Hypothalamus (tissue), 51 donors: ENCODE measurements around the gene HDAC5.

ENCODE experiments used
- DNase-seq, 51 donors: peaks; one replicate each; lab custom pipeline; 2025; lab: John Stamatoyannopoulos, UW

The HDAC5 gene

GRCh38 chr17:44093231-44093900, 30.1 kb downstream of the HDAC5 start:
- no peak for DNase-seq

GRCh38 chr17:44092051-44092450, 31.4 kb downstream of the HDAC5 start:
- DNase-seq: no peak

DNA sequence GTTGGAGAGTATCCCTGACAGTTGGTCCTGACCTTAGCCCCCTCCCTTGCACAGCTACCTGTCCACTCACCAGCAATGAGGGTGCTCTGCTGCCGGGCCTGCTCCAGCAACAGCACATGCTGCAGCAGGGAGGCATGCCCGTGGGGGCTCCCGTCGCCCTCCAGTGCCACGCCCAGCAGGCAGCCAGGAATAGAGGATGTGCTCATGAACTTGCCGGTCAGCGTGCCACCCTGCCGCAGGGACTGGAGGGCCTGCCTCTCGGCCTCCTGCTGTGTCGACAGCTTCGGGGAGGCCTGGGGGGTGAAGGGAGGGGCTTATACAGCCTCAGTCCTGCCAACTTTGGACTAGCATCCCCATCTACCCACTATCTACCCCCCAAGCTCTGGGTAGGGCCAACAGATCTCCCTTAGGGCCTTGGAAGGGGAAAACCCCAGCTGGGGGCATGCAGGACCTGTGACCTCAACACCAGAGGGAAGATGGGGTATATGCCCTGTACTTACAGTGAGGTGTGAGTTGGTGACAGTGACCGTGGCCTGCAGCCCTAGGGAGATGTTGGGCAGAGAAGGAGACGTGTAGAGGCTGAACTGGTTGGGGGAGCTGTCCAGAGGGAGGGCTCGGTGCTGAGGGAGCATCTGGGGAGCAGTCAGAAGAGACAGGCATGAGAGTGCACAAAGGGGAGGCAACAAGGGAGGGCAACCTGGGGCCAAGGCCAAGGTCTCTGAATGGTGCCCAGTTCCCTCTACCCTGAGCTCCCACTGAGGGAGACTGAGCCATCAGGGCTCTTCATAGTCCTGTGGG, 32.0 kb downstream of the HDAC5 start:
- no peak for DNase-seq

DNA sequence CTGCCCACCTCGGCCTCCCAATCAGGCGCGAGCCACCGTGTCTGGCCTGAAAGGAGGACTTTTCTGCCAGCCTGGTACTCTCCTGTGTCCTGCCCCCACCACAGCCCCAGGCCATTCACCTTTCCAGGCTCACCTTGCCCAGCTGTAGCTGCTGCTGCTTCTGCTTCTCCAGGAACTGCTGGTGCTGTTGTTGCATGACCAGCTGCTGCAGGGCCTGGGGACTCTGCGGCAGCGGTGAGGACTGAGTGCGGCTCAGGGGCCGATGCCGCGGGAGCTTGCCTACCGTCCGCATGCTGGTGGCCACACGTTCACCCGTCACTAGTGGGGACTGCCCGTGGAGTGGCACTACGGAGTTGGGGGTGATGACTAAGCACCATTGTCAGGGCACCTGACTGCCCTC, 35.2 kb downstream of the HDAC5 start:
- DNase-seq: no peak

- no peak for DNase-seq
Measured at GRCh38 chr17:44087319-44087718, 36.1 kb downstream of the HDAC5 start.

DNA sequence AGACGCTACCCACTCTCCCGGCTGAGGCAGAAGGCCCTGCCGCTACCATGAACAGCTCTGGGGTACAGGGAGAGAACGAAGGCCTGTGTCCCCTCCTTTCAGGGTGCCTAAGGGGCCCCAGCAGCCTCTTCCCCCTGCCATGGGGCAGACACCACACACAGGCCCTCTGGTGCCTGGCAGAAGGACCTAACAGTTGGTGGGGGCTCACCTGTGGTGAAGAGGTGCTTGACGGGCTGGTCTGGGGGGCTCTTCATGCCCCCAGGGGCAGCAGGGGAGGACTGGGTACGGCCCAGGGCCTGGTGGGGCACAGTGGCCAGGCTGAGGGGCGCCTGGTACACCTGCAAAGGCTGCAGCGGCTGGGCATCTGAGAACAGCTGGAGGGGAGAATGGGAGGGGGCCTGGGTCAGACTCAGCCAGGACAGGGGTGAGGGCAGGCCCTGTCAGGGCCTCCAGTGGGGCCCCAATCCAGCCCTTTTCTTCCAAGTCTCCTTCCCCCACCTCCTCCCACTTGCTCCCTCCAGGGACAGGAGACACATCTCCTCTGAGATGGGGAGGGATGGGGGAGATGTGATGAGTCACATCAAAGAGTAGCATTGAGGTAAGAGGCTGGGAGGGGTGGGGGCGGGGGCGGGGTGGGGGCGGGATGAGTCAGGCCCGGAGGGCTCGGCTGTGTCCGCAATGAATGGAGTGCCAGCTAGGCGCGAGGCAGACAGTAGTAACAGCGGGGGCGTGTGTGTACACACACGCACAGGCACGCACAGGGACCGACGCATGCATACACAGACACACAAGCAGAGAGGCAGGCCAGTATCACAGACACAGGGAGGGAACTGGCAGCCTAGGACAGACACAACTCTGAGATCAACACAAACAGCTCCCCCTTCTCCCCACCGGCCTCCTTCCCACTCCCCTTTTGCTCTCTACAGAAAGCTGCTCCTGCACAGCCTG, 36.8 kb downstream of the HDAC5 start:
- DNase-seq: peak in 22 of 51 donors; percentile 3 to 85 (median 36)

DNA sequence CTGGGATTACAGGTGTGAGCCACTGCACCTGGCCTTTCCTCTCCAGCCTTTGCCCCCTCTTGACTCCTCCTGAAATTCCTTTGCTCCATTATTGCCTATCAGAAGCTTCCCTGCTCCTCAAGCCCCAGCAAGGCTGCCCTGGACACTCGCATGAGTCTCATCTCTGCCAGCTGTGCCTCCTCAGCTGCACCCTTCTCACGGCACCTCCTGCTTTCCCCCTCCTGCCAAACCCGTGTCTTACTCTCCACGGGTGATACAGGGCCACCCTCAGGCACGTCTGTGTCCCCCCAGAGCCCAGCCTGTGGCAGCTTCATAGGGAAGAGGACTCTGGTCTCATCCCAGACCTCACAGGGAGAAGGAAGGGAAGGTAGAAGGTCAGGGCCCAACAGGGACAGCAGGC, 37.5 kb downstream of the HDAC5 start:
- no peak for DNase-seq

GRCh38 chr17:44084921-44085320, 38.5 kb downstream of the HDAC5 start:
- no peak for DNase-seq

DNA sequence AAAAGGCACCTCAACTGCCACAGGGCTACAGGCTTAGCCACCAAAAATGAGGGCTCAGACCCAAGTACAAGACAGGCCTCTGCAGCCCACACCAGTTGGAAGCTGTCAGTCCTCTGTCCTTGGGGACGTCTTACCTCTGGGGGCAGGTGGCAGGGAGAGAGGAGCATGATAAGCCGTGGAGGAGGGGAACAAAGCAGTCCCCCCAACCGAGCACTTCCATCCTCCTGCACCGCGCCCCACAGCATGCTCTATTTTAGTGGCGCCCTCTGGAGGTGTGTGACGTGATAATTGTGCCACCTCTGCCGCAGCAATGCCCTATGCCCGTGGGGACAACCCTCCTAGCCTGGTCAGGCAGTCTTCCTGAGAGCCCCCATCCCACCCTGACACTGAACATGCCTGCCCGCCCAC, 39.3 kb downstream of the HDAC5 start:
- DNase-seq: no peak

GRCh38 chr17:44083250-44083849, 40.1 kb downstream of the HDAC5 start:
- DNase-seq: no peak

DNA sequence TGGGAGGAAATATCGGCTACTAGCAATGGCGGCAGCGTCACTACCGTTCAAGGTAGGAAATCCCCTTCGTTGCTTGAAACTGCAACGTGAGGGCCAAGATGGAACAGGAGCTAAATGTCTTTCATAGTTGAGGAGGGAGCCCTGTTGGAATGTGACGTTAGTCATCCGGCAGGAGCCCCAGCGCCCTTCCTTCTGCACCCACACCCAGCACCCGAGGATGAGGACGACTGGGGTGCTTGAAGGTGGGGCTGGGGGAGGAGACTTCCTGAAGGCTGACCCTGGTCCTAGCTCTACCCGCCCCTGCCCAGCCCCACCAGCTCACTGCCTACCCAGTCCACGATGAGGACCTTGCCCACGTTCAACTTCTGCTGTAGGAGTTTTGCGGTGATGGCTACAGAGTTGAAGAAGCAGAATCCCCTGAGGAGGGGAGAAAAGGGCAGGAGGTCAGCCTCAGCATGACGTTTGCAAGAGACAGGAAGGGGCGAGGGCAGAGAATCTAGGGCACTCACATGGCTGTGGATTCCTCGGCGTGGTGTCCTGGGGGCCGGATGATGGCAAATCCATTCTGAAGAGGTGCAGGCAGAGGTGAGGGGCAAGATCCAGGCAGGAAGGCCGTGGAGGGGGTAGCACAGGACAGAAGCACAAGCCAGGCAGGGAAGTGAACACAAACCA, 41.0 kb downstream of the HDAC5 start:
- DNase-seq: no peak

- no peak for DNase-seq
Measured at GRCh38 chr17:44081681-44082080, 41.8 kb downstream of the HDAC5 start.

GRCh38 chr17:44079877-44080821, 43.3 kb downstream of the HDAC5 start:
- no peak for DNase-seq

- no peak for DNase-seq
Measured at GRCh38 chr17:44078412-44078811, 45.0 kb downstream of the HDAC5 start.

- peak in 1 of 51 donors; percentile 22 for DNase-seq
Measured at GRCh38 chr17:44077595-44077909, 45.9 kb downstream of the HDAC5 start.

GRCh38 chr17:44076716-44077594, 46.5 kb downstream of the HDAC5 start:
- no peak for DNase-seq

DNA sequence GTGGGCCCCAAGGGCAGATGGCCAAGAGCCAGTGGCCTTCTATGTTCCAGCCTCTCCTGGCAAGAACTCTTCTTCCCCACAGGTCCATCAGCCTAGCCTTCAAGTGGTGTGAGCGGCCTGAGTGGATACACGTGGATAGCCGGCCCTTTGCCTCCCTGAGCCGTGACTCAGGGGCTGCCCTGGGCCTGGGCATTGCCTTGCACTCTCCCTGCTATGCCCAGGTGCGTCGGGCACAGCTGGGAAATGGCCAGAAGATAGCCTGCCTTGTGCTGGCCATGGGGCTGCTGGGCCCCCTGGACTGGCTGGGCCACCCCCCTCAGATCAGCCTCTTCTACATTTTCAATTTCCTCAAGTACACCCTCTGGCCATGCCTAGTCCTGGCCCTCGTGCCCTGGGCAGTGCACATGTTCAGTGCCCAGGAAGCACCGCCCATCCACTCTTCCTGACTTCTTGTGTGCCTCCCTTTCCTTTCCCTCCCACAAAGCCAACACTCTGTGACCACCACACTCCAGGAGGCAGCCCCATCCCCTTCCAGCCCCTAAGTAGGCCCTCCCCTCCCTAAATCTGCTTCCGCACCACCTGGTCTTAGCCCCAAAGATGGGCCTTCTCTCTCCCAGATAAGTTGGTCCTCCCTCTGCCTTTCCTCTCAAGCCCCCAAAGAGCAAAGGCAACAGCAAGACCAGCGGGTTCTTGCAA, 47.7 kb downstream of the HDAC5 start:
- no peak for DNase-seq

GRCh38 chr17:44074911-44075285, 48.5 kb downstream of the HDAC5 start:
- no peak for DNase-seq
